HUES6 (cell line): ENCODE results near the gene HS1BP3.

Experiments
- H3K27ac ChIP-seq: 2 replicates; pipeline ENCODE4 v1.7.0; 2013; ENCODE audit warnings: low read depth, mild to moderate bottlenecking, low read length, inconsistent platforms
- H3K27me3 ChIP-seq: 2 replicates; pipeline ENCODE4 v1.6.1; 2013; ENCODE audit warnings: low read length; ENCODE audit not compliant: control insufficient read depth, insufficient read depth
- H3K36me3 ChIP-seq: 2 replicates; pipeline ENCODE4 v1.6.1; 2013; ENCODE audit warnings: low read length; ENCODE audit not compliant: control insufficient read depth, insufficient read depth
- H3K4me1 ChIP-seq: 2 replicates; pipeline ENCODE4 v1.6.1; 2013; ENCODE audit warnings: low read length; ENCODE audit not compliant: control insufficient read depth, insufficient read depth
- H3K4me3 ChIP-seq: 2 replicates; pipeline ENCODE4 v1.5.1; 2013; ENCODE audit warnings: low read depth, low read length
- H3K9ac ChIP-seq: one replicate; pipeline ENCODE4 v1.6.1; 2013; ENCODE audit warnings: mild to moderate bottlenecking, low read length
- H3K9me3 ChIP-seq: 2 replicates; pipeline ENCODE4 v1.6.1; 2013; ENCODE audit warnings: low read depth, low read length; ENCODE audit not compliant: control insufficient read depth, insufficient read depth

Gene HS1BP3

DNA sequence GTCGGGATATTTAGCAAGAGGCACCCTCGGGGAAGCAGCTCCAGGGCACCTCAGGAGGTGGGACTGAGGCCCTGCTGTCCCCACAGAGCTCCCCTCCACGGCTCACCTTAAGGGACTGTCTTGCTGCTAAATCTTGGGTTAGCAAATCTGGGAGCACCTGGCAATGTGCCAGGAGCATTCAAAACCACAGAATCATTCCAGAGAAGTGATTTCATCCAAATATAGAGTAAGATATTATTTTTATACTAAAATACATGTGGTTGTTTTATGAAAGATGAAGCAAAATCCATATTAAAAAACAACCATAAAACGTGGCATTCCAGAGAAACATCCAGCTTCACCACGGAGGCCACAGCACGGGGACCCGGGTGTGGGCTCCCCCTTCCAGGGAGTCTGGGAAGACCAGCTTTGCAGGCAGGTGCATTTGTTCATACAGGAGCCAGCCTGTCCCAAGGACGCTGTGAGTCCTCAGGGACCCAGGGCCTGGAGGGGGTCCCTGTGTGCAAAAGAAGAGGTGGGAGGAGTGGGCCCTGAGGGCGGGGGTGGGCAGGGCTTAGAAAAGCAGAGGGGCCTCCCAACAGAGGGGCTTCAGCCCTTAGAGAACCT is 16.3 kb downstream of the HS1BP3 start:
- no peak overlapping the region for H3K4me3 ChIP-seq
- H3K27ac ChIP-seq, result no peak overlapping the region
- peaks cover 19% of the 10 kb centered on the region for H3K4me1 ChIP-seq
- H3K9me3 ChIP-seq, result no peaks in the 10 kb centered on the region
- no peaks in the 10 kb centered on the region for H3K27me3 ChIP-seq
- H3K36me3 ChIP-seq, result 0 out of 2 replicates have a peak, but pooled peaks cover 6% of the 10 kb centered on the region
- no peak overlapping the region for H3K9ac ChIP-seq

DNA sequence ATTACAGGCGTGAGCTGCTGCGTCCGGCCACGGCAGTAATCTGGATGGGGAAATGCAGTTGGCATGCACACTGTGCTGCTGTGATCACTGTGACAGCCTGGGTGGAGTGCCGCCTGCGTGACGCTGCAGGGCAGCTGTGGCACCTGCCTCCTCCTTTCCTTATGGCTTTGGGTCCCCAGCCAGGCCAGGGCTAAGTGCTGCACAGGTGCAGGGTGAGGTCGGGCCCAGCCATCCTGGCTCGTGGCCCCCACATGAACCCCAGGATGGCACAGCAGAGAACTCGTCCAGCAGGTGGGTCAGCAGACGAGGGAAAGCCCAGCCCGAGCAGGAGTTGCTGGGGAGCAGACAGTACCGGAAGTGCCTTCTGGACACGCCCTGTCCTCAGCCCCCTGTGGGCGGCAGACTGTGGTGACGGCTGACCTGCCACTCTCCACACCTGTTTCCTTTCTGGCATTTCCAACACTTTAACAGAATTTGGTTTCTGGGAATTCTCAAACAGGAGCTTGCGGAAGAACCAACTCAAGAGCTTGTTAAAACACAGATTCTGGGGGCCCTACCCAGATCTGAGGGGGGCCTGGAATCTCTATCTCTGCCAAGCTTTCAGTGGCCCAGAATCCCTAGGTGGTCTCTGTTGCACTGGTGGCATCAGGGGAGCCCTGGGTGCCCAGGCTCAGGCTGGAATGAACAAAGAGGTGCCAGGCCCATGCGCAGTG is 16.9 kb downstream of the HS1BP3 start:
- Histone ChIP-seq H3K27ac (no peak overlapping the region), H3K27me3 (no peaks in the 10 kb centered on the region), H3K9me3 (no peaks in the 10 kb centered on the region), H3K9ac (no peak overlapping the region), H3K36me3 (0 out of 2 replicates have a peak, but pooled peaks cover 6% of the 10 kb centered on the region), H3K4me3 (no peak overlapping the region), H3K4me1 (peaks cover 19% of the 10 kb centered on the region)

DNA sequence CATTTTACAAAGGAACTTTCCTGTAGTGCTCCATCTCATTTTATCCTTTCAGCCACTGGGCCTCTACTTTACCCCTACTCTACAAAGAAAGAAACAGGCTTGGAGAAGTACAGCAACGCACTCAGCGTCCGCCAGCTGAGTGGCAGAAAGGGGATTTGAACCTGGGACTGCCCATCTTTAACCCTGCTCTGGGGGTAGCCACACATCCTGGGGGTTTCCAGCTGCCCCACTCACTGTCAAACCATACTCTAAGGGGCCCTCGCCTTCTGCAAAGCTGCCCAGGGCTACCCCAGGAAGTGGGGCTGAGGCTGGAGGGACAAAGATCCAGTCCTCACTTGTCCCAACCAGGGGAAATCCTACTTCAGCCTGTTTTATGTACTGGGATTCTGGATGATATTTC is 17.9 kb downstream of the HS1BP3 start:
- Histone ChIP-seq H3K4me3 (no peak overlapping the region), H3K27ac (no peak overlapping the region), H3K9ac (no peak overlapping the region), H3K36me3 (0 out of 2 replicates have a peak, but pooled peaks cover under 1% of the 10 kb centered on the region), H3K9me3 (no peaks in the 10 kb centered on the region), H3K27me3 (no peaks in the 10 kb centered on the region), H3K4me1 (peaks cover 19% of the 10 kb centered on the region)

GRCh38 chr2:20632446-20632990 is 18.4 kb downstream of the HS1BP3 start:
- Histone ChIP-seq H3K9me3 (no peaks in the 10 kb centered on the region), H3K27me3 (no peaks in the 10 kb centered on the region), H3K36me3 (no peaks in the 10 kb centered on the region), H3K4me3 (no peak overlapping the region), H3K4me1 (peaks cover 19% of the 10 kb centered on the region), H3K9ac (no peak overlapping the region), H3K27ac (no peak overlapping the region)

DNA sequence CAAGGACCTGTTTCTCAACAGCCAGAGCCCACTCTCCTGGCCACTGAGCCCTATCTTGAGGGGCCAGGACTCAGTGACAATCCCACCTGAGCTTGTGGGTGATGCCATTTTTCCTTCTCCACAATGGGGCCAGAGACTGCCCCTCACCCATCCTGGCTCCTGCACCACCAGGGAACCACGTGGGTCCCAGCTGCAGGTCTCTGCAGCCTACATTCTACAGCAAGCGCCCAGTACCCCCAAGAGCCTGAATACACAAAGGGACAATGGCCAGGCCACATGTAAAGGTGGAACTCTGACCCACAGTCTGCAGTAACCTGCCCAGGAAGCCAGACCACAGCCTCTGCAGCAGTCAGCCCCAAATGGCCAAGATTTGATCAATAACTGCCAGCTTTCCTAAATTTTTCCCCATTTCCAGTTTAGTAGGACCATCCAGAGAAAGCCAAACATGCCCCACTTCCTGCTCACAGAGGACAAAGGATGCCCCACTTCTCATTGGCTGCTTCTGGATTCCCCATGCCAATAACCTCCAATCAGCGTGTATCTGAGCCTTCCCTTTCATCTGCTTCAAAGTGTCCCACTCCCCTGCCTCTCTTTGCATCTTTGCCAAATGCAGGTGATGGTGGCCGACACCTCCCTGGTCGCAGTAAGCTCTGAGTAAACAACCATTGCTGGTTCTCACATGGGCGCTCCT is 19.1 kb downstream of the HS1BP3 start:
- no peak overlapping the region for H3K4me3 ChIP-seq
- H3K36me3 ChIP-seq, result no peaks in the 10 kb centered on the region
- peaks cover 22% of the 10 kb centered on the region for H3K4me1 ChIP-seq
- H3K27ac ChIP-seq, result no peak overlapping the region
- no peaks in the 10 kb centered on the region for H3K27me3 ChIP-seq
- no peak overlapping the region for H3K9ac ChIP-seq
- H3K9me3 ChIP-seq, result no peaks in the 10 kb centered on the region

DNA sequence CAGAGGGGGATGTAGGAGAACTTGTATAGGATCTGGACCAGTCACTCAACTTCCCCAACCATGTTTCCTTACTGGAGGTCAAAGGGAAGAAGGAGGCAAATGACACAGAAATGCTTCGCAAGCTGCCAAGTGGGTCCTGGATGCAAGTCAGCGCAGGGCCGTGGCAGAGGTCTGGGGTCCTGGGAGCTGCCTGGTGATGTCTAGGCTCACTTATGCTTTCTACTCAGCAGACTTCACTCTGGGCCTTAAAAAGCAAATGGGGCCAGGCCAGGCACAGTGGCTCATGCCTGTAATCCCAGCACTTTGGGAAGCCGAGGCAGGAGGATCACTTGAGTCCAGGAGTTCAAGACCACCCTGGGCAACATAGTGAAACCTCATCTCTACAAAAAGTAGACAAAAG is 19.9 kb downstream of the HS1BP3 start:
- H3K4me1 ChIP-seq, result peaks cover 22% of the 10 kb centered on the region
- H3K36me3 ChIP-seq, result no peaks in the 10 kb centered on the region
- H3K9ac ChIP-seq, result no peak overlapping the region
- no peaks in the 10 kb centered on the region for H3K9me3 ChIP-seq
- no peaks in the 10 kb centered on the region for H3K27me3 ChIP-seq
- H3K27ac ChIP-seq, result no peak overlapping the region
- H3K4me3 ChIP-seq, result no peak overlapping the region

GRCh38 chr2:20629581-20630171 is 21.2 kb downstream of the HS1BP3 start:
- Histone ChIP-seq H3K27me3 (no peaks in the 10 kb centered on the region), H3K4me1 (peaks cover 16% of the 10 kb centered on the region), H3K9ac (no peak overlapping the region), H3K36me3 (no peaks in the 10 kb centered on the region), H3K27ac (no peak overlapping the region), H3K4me3 (no peak overlapping the region), H3K9me3 (no peaks in the 10 kb centered on the region)

GRCh38 chr2:20629181-20629580 is 21.7 kb downstream of the HS1BP3 start:
- H3K4me1 ChIP-seq, result peaks cover 16% of the 10 kb centered on the region
- no peak overlapping the region for H3K27ac ChIP-seq
- H3K36me3 ChIP-seq, result peaks cover 5% of the 10 kb centered on the region; the same call in 1 of the 2 replicates

DNA sequence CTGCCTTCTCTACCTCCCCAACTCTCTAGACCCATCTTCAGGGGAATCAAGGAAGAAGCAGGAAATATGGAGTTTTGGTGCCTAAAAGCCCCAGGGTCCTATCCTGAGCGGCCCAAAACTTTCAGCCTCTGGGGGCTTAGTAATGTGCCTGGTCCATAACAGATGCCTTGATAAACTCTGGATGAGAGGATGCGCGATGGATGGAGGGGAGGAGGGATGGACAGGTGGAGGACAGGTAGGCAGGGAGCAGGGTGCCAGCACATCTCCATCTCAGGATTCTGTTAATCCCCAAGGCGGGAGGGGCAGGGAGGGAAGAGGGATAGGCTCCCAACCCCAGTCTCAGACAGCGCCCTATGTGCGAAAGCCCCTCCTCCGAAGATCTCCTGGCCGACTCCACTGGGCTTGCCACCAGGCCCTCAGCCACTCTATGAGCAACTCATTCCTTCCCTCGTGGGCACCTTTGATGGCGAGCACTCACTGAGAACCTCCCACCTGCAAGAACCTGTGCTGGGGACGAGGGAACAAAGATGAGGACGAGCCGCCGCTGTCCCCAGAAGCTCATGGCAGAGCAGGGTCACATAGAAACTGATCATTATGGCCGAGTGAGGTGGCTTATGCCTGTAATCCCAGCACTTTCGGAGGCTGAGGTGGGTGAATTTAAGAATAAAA is 23.1 kb downstream of the HS1BP3 start:
- Histone ChIP-seq H3K4me3 (no peak overlapping the region), H3K27ac (no peak overlapping the region), H3K4me1 (peaks cover 13% of the 10 kb centered on the region), H3K27me3 (no peaks in the 10 kb centered on the region), H3K9ac (no peak overlapping the region), H3K9me3 (no peaks in the 10 kb centered on the region), H3K36me3 (peaks cover 8% of the 10 kb centered on the region; the same call in 1 of the 2 replicates)

More at GRCh38 chr2:20629181-20629580, 21.7 kb downstream of the HS1BP3 start:
- Histone ChIP-seq H3K9me3 (no peaks in the 10 kb centered on the region), H3K9ac (no peak overlapping the region), H3K4me3 (no peak overlapping the region), H3K27me3 (no peaks in the 10 kb centered on the region)

- H3K9ac ChIP-seq, result no peak overlapping the region
- no peaks in the 10 kb centered on the region for H3K27me3 ChIP-seq
- H3K27ac ChIP-seq, result no peak overlapping the region
- H3K4me1 ChIP-seq, result peaks cover 4% of the 10 kb centered on the region; the same call in 1 of the 2 replicates
- H3K36me3 ChIP-seq, result peaks cover 8% of the 10 kb centered on the region; the same call in 1 of the 2 replicates
- no peak overlapping the region for H3K4me3 ChIP-seq
- H3K9me3 ChIP-seq, result no peaks in the 10 kb centered on the region
These were observed 24.0 kb downstream of the HS1BP3 start for GRCh38 chr2:20626698-20627513.
